Measurements from ENCODE around the gene EML1. TPM values are rescaled to one million over a fixed set of nuclear protein-coding genes. Genes with fewer than 3 reads are reported as not detected.

EML1 gene
- total and polyA plus RNA-seq, 2 of the 13 experiments (the other 11 are each of a cell fraction or from before 2014, with no cell fraction given) = 0.59 to 1.7 TPM

DNA sequence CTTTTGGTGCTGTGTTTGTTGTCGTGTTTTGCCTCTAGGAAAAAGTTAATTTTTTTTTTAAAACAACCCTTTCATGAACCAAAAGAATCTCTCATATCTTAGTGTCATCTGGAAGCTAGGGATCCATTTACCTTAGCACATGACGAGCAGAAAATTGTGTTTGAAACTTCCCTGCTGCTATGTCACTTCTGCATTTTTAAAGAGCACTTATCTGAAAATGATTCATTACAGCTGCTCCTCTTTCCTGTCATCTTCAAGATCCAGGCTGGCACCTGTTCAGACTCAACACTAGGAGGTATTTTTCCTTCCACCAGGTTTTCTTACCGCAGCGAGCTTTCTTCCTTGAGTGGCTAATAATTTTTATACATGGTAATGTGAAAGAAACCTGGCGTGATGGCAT, 67.0 kb downstream of the EML1 start:
- 57% methylated on average over 5 of the region's 5 CpGs for WGBS (ENCODE audit: low lambda C conversion rate)
- no peak overlapping the region for H3K4me3 ChIP-seq (replicated peaks in 1 of 3; ENCODE audit: insufficient read depth in 1 of 3, low read depth in 2 of 3, low read length in 3 of 3)
- no peak overlapping the region for H2AFZ ChIP-seq (ENCODE audit: low read length)
- no peak overlapping the region for H3K27ac ChIP-seq (ENCODE audit: extremely low read length, insufficient read depth, low read length)
- no peaks in the 10 kb centered on the region for H3K36me3 ChIP-seq (replicated peaks in 1 of 2; ENCODE audit: control insufficient read depth in 1 of 2, insufficient read depth in 2 of 2, low read length in 2 of 2)
- POLR2A ChIA-PET = no interaction called here
- no peaks in the 10 kb centered on the region for H4K20me1 ChIP-seq (ENCODE audit: insufficient read depth, low read length)
- peaks cover 0 to 1% of the 10 kb centered on the region in 2 experiments; a peak in 1 of 5 replicates for H3K27me3 ChIP-seq (ENCODE audit: control insufficient read depth in 1 of 2, insufficient read depth in 2 of 2, low read length in 2 of 2)
- no peak overlapping the region for H3K9ac ChIP-seq (ENCODE audit: insufficient read depth, low read depth, low read length)
- in situ Hi-C loops (cut with HindIII; ENCODE audit: extremely low pct_ligation_motif_present, low pct_unique_long_range_greater_than_20kb) (no loop called here), intact Hi-C loops (cut with micrococcal nuclease; ENCODE audit: unreplicated experiment) (no loop called here)
- ATAC-seq (no peak), DNase-seq (ENCODE audit: low spot score) (no peak), FAIRE-seq (no peak)
- no peak overlapping the region for H3K4me2 ChIP-seq (ENCODE audit: low read depth, low read length)
- BruUV-seq (replicated peaks) = no TSS peak
- no peaks in the 10 kb centered on the region for H3K79me2 ChIP-seq (ENCODE audit: insufficient read depth, low read length)
- H3K9me3 ChIP-seq (ENCODE audit: low read length) = no peaks in the 10 kb centered on the region
- H3K4me1 ChIP-seq (ENCODE audit: insufficient read depth, low read length) = no peaks in the 10 kb centered on the region
- CTCF ChIA-PET (ENCODE audit: low intra/inter-chr PET ratio, low total read pairs) = no interaction called here
- TF ChIP-seq ZFY (CRISPR knock-in tag; IDR thresholded peaks at IDR 0.05) (no peak), ZNF354B (CRISPR knock-in tag; IDR thresholded peaks at IDR 0.05) (no peak), DR1 (CRISPR knock-in tag; IDR thresholded peaks at IDR 0.05) (no peak), ZIK1 (CRISPR knock-in tag; IDR thresholded peaks at IDR 0.05; ENCODE audit: borderline replicate concordance, low read depth) (no peak), CBX2 (IDR thresholded peaks at IDR 0.05; ENCODE audit: low read depth, low read length) (no peak), CBX2 (CRISPR knock-in tag; IDR thresholded peaks at IDR 0.05; ENCODE audit: low read depth) (no peak), ZFP36L1 (CRISPR knock-in tag; IDR thresholded peaks at IDR 0.05) (no peak), ZNF605 (CRISPR knock-in tag; IDR thresholded peaks at IDR 0.05) (no peak)
- TF ChIP-seq, protein P1, sequence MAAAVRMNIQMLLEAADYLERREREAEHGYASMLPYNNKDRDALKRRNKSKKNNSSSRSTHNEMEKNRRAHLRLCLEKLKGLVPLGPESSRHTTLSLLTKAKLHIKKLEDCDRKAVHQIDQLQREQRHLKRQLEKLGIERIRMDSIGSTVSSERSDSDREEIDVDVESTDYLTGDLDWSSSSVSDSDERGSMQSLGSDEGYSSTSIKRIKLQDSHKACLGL (CRISPR knock-in tag; IDR thresholded peaks at IDR 0.05) = no peak
- TF ChIP-seq, protein P2, sequence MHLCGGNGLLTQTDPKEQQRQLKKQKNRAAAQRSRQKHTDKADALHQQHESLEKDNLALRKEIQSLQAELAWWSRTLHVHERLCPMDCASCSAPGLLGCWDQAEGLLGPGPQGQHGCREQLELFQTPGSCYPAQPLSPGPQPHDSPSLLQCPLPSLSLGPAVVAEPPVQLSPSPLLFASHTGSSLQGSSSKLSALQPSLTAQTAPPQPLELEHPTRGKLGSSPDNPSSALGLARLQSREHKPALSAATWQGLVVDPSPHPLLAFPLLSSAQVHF (CRISPR knock-in tag; IDR thresholded peaks at IDR 0.05) = no peak
- TF ChIP-seq, protein P3, sequence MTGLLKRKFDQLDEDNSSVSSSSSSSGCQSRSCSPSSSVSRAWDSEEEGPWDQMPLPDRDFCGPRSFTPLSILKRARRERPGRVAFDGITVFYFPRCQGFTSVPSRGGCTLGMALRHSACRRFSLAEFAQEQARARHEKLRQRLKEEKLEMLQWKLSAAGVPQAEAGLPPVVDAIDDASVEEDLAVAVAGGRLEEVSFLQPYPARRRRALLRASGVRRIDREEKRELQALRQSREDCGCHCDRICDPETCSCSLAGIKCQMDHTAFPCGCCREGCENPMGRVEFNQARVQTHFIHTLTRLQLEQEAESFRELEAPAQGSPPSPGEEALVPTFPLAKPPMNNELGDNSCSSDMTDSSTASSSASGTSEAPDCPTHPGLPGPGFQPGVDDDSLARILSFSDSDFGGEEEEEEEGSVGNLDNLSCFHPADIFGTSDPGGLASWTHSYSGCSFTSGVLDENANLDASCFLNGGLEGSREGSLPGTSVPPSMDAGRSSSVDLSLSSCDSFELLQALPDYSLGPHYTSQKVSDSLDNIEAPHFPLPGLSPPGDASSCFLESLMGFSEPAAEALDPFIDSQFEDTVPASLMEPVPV (CRISPR knock-in tag; IDR thresholded peaks at IDR 0.05) = no peak
- TF ChIP-seq, protein P4, sequence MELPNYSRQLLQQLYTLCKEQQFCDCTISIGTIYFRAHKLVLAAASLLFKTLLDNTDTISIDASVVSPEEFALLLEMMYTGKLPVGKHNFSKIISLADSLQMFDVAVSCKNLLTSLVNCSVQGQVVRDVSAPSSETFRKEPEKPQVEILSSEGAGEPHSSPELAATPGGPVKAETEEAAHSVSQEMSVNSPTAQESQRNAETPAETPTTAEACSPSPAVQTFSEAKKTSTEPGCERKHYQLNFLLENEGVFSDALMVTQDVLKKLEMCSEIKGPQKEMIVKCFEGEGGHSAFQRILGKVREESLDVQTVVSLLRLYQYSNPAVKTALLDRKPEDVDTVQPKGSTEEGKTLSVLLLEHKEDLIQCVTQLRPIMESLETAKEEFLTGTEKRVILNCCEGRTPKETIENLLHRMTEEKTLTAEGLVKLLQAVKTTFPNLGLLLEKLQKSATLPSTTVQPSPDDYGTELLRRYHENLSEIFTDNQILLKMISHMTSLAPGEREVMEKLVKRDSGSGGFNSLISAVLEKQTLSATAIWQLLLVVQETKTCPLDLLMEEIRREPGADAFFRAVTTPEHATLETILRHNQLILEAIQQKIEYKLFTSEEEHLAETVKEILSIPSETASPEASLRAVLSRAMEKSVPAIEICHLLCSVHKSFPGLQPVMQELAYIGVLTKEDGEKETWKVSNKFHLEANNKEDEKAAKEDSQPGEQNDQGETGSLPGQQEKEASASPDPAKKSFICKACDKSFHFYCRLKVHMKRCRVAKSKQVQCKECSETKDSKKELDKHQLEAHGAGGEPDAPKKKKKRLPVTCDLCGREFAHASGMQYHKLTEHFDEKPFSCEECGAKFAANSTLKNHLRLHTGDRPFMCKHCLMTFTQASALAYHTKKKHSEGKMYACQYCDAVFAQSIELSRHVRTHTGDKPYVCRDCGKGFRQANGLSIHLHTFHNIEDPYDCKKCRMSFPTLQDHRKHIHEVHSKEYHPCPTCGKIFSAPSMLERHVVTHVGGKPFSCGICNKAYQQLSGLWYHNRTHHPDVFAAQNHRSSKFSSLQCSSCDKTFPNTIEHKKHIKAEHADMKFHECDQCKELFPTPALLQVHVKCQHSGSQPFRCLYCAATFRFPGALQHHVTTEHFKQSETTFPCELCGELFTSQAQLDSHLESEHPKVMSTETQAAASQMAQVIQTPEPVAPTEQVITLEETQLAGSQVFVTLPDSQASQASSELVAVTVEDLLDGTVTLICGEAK (IDR thresholded peaks at IDR 0.05) = no peak
- TF ChIP-seq, protein P4 (CRISPR knock-in tag; IDR thresholded peaks at IDR 0.05) = no peak
